ENCODE data around the gene FAM184A.

The FAM184A gene

GRCh38 chr6:118971682-118972081 is 106.8 kb downstream of the FAM184A start:
- in situ Hi-C loops (cut with MboI; ENCODE audit: low sequenced_read_pairs), result no loop called here

- in situ Hi-C loops (cut with MboI; ENCODE audit: low sequenced_read_pairs), result no loop called here
These were observed 107.6 kb downstream of the FAM184A start for GRCh38 chr6:118970866-118971265.

GRCh38 chr6:118968416-118968815 is 110.0 kb downstream of the FAM184A start:
- in situ Hi-C loops (cut with MboI; ENCODE audit: low sequenced_read_pairs), result no loop called here

- in situ Hi-C loops (cut with MboI; ENCODE audit: low sequenced_read_pairs), result no loop called here
These were observed 111.2 kb downstream of the FAM184A start for GRCh38 chr6:118967239-118967638.

GRCh38 chr6:118965843-118966370 is 112.6 kb downstream of the FAM184A start:
- in situ Hi-C loops (cut with MboI; ENCODE audit: low sequenced_read_pairs), result no loop called here

- in situ Hi-C loops (cut with MboI; ENCODE audit: low sequenced_read_pairs), result no loop called here
These were observed 113.1 kb downstream of the FAM184A start for GRCh38 chr6:118965371-118965770.

- in situ Hi-C loops (cut with MboI; ENCODE audit: low sequenced_read_pairs), result no loop called here
These were observed 115.5 kb downstream of the FAM184A start for GRCh38 chr6:118963003-118963402.

- in situ Hi-C loops (cut with MboI; ENCODE audit: low sequenced_read_pairs), result no loop called here
These were observed 118.6 kb downstream of the FAM184A start for GRCh38 chr6:118959903-118960302.

GRCh38 chr6:118953391-118953790 is 125.1 kb downstream of the FAM184A start:
- in situ Hi-C loops (cut with MboI; ENCODE audit: low sequenced_read_pairs), result no loop called here

GRCh38 chr6:118952683-118953082 is 125.8 kb downstream of the FAM184A start:
- in situ Hi-C loops (cut with MboI; ENCODE audit: low sequenced_read_pairs), result no loop called here

GRCh38 chr6:118945217-118945616 is 133.2 kb downstream of the FAM184A start:
- in situ Hi-C loops (cut with MboI; ENCODE audit: low sequenced_read_pairs), result no loop called here

- in situ Hi-C loops (cut with MboI; ENCODE audit: low sequenced_read_pairs), result no loop called here
These were observed 137.7 kb downstream of the FAM184A start for GRCh38 chr6:118940770-118941169.

GRCh38 chr6:118939683-118940082 is 138.8 kb downstream of the FAM184A start:
- in situ Hi-C loops (cut with MboI; ENCODE audit: low sequenced_read_pairs), result no loop called here

GRCh38 chr6:118935978-118936703 is 142.3 kb downstream of the FAM184A start:
- in situ Hi-C loops (cut with MboI; ENCODE audit: low sequenced_read_pairs), result no loop called here

- in situ Hi-C loops (cut with MboI; ENCODE audit: low sequenced_read_pairs), result no loop called here
These were observed 143.2 kb downstream of the FAM184A start for GRCh38 chr6:118935331-118935668.

GRCh38 chr6:118934461-118935330 is 143.8 kb downstream of the FAM184A start, which contains the start of gene MCM9:
Gene MCM9 (minus strand): TSS chr6:118935159. CDS start chr6:118931723, 3,436 bp downstream.
- in situ Hi-C loops (cut with MboI; ENCODE audit: low sequenced_read_pairs), result no loop called here

GRCh38 chr6:118933855-118934460 is 144.5 kb downstream of the FAM184A start:
- in situ Hi-C loops (cut with MboI; ENCODE audit: low sequenced_read_pairs), result no loop called here

GRCh38 chr6:118932421-118932820 is 146.0 kb downstream of the FAM184A start:
- in situ Hi-C loops (cut with MboI; ENCODE audit: low sequenced_read_pairs), result no loop called here

GRCh38 chr6:118931436-118931835 is 147.0 kb downstream of the FAM184A start:
- in situ Hi-C loops (cut with MboI; ENCODE audit: low sequenced_read_pairs), result no loop called here

- in situ Hi-C loops (cut with MboI; ENCODE audit: low sequenced_read_pairs), result no loop called here
These were observed 147.8 kb downstream of the FAM184A start for GRCh38 chr6:118930680-118931079.

GRCh38 chr6:118923035-118923434 is 155.4 kb downstream of the FAM184A start:
- in situ Hi-C loops (cut with MboI; ENCODE audit: low sequenced_read_pairs), result no loop called here
